ENCODE results near the gene CABYR.

- TF ChIP-seq CTCF (IDR thresholded peaks at IDR 0.05 in 4 of 5, conservative IDR thresholded peaks at IDR 0.05 in 1 of 5) (no peak), POLR2A (IDR thresholded peaks at IDR 0.05) (no peak)
Measured at GRCh38 chr18:24197412-24197811, 58.5 kb downstream of the CABYR start.
